Measurements from ENCODE around the gene LCA5L.
A peak's percentile ranks its signal among the peaks of the same experiment; 100 is the strongest.
"Not testable (repeated sequence)": the region's sequence is repeated elsewhere in the genome, so short reads cannot be mapped to it uniquely, and the experiment has no call there.

Gene LCA5L

DNA sequence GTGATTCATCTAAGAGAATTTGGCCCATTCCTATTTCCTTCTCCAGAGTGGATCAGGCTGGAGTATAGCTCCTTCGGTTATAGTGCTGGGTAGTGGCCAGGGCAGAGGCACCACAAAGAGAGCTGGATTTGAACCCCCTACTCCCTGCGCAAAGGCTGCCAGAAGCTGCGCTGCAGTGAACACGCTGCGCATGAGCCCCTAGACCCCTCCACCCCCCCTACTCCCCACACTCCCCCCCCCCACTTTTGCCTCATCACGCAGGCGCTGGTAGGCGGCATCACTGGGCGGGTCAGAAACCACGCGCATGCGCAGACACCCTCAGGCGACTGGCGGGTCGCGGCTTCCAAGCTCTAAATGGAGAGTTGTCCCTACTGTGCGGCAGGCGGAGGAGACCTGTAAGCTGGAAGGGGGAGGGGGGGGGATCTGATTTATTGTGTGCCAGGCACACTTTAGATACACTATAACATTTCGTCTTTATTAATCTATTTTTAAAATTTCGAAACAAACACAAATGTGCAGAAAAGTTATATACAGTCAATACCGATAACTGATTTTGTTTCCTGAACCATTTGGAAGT, 58.0 kb downstream of the LCA5L start:
- DNase-seq (ENCODE audit: low read depth), result peak; percentile 87

DNA sequence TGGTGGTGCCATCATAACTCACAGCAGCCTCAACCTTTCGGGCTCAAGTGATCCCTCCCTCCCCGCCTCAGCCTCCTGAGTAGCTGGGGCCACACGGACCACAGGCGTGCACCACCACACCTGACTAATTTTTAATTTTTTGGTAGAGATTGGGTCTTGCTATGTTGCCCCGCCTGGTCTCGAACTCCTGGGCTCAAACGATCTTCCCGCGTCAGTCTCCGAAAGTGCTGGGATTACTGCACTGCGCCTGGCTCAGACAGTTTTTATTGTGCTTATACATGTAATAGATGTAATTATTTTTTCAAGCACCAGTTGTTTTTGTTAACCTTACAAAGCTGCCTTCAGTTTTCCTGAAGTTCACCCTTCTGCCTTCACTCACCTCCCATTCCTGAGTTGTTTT, 58.7 kb downstream of the LCA5L start:
- DNase-seq (ENCODE audit: low read depth), result no peak

DNA sequence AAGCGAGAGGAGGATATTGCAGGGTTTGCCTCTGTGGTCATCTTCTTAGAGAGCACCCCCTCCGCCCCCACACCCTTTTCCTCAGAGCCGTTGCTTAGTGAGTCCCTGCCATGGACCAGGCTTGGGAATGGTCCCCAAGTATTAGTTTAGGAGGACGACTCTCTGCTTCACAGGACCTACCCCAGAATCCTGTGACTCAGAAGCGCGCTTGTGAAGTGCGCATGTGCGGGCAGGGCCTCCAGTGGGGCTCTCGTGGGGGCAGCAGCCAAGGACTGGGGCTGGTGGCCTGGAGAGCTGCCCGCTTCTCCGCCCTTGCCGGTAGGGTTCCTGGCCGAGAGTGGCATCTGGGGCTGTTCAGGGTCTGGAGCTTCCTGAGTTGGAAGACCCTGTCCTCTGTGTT, 59.4 kb downstream of the LCA5L start:
- no peak for DNase-seq (ENCODE audit: low read depth)

DNA sequence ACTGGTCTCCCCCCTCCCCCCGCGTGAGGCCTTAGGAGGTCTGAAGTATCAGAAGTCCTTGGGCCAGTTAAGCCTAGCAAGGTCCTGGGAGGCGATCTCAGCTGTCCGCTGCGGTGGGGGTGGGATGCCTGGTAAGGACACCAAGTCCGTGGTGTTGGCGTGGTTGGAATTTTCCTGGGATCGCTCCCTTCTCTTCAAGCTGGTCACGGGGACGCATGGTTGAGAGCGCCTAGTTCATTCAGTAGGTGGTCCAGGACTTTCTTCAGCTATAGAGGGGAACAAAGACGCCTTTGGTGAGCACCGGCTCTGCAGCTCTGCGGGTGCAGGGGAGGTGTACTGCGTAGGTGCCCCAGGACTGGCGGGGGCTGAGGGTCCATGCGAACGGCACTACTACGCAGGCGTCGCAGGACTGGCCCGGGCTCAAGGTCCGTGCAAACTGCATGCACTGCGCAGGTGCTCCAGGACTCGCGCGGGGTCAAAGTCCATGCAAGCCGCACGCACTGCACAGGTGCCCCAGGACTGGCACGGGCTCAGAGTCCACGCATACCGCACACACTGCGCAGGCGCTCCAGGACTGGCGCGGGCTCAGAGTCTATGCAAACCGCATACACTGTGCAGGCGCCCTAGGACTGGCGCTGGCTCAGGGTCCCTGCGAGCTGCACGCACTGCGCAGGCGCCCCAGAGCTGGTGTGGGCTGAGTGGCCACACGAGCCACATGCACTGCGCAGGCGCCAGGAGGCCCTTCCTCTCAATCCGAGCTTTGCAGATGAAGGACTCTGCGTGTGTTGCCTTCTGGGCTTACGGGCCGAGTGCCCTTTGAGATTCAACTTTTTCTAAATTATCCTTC, 60.1 kb downstream of the LCA5L start:
- DNase-seq (ENCODE audit: low read depth), result peak; percentile 64

DNA sequence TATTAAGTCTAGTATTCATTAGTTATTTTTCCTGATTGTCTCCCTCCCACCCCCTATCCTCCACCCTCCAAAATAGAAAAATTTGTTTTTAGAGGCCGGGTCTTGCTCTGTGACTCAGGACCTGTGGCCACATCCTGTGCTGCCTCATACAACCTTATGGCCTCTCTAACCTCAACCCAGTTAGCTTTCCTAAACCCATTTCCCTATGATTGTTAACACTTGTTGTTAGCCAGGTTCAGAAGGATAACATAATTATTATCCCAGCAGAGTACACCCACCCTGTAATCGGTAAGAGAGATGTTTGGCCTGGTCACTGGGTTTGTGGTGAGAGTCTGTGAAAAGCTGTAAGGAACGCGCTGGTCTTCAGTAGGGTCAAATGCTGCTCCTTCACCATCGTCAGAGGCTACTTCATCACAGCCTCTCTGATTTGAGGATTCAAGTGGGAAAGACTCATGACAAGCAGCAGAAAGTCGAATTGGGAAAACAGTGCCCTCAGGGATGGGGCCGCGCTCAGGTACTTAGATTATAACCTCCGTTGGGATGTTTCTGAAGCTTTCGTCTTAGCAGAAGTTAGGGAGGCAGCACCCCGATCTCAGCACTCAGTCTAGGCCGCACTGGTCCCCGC, 60.8 kb downstream of the LCA5L start:
- no peak for DNase-seq (ENCODE audit: low read depth)

DNA sequence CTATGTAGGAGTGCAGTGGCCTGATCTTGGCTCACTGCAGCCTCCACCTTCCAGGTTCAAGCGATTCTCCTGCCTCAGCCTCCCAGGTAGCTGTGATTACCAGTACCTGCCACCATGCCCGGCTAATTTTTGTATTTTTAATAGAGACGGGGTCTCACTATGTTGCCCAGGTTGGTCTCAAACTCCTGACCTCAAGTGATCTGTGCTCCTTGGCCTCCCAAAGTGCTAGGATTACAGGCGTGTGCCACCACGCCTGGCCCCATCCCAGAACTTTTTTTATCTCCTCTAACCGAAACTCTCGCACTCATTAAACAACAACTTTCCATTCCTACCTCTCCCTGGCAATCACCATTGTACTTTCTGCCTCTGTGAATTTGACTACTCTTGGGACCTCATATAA, 63.5 kb downstream of the LCA5L start:
- not testable (repeated sequence) for DNase-seq (ENCODE audit: low read depth)

DNA sequence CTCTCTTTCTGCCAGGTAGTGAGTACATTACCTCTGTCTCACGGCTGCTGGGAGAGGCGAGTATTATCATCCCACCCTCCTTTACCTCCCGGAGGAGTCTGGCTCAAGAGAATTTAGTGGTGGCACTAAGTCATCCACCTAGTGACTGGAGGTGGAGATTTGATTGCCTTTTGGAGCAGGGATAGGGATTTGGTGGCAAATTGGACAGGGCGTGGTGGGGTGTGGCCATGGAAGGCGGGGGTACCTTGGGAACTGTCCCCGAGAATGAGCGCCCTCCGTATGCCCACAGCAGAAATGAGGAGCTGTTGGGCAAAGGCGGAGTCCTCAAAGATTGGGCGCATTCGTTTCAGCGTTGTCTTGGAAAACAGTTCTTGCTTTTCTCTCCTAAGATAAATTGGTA, 64.6 kb downstream of the LCA5L start:
- DNase-seq (ENCODE audit: low read depth), result no peak

DNA sequence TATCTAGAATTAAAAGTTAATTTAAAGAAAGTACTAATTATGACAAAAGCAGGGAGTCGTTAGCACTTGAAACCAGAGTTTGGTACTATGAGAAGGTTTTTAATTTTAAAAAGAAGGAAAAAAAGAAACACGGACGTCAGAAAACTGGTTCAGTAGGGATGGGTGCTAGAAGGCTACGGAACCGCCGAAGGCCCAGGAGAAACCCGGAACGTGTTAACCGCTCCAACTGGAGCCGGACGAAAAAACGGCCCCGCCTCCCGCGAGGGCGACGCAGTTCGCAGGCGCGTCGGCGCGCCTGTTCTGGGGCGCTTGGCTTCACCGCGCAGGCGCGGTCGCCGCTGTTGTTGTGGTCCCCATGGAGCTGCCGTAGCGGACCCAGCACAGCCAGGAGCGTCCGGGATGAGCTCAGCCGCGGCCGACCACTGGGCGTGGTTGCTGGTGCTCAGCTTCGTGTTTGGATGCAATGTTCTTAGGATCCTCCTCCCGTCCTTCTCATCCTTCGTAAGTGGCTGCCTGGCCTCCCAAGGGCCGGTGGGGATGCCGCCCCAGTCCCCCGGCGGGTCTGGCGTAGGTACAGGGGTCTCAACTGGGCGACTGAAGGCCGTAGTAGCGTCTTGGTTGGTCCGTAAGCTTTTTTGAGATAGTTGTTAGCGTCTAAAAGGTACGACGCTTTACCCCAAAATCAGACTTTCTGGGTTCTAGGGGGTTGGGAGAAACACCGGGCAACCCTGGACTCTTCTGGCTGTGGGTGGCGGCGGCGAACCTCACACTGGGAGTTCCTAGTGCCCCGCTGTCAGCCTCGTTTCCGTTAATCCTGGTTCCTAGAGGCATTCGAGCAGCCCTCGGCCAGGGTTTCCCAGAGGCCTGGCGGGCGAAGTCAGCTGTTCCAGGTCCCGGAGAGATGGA, 65.3 kb downstream of the LCA5L start:
- peak; percentile 87 for DNase-seq (ENCODE audit: low read depth)

DNA sequence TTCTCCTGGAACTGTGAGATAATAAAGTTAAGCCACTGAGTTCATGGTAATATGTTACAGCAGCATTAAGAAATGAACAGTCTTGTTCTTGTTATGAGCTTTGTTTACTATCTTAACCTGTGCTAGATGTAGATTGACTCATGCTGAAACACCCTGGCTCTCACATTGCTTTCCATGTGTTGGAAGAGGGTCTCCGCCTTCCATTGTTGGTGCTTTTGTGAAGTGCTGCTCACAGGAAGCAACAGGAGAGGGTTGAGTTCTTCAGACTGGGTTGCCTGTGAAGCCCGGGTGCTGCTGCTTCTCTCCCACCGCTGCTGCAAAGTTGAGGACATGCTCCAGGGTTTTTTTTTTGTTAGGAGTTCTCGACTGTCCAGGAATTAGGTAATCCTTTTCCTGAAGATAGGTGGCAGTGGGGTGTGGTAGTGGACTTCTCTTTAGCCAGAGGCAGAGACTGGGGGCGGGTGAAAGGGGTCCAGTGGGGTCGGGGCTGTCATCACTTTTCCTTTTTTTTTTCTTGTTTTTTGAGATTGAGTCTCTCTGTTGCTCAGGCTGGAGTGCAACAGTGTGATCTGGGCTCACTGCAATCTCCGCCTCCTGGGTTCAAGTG, 68.0 kb downstream of the LCA5L start:
- no peak for DNase-seq (ENCODE audit: low read depth)

DNA sequence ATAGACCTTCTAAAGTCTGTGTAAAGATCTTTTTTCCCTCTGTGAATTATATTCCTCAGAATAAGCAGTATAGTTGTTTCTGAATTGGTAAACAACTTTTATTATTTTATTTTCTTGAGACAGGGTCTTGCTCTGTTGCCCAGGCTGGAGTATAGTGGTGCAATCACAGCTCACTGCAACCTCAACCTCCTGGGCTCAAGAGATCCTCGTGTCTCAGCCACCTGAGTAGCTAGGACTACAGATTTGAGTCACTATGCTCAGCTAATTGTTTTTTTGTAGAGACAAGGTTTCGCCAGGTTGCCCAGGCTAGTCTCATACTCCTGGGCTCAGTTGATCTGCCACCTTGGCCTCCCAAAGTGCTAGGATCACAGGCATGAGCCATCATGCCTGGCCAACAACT, 70.1 kb downstream of the LCA5L start:
- DNase-seq (ENCODE audit: low read depth), result no peak

DNA sequence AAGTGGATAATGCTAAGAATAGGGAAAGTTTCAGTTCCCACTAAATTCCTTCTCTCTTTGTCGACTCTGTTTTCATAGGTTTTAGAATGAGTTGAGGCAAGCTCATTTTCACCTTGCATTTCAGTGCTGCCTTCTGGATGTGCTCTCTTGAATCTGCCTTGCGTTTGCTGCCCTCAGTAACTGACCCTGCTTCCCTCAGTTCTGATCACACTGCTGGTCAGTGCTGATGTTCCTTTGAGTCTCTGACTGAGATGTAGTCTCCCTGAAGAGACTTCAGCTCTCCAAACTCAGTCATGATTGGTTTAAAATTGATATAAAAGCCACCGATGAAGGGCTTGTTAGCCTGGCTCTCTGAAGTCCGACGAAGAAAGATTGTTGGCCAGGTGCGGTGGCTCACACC, 71.5 kb downstream of the LCA5L start:
- DNase-seq (ENCODE audit: low read depth), result no peak

DNA sequence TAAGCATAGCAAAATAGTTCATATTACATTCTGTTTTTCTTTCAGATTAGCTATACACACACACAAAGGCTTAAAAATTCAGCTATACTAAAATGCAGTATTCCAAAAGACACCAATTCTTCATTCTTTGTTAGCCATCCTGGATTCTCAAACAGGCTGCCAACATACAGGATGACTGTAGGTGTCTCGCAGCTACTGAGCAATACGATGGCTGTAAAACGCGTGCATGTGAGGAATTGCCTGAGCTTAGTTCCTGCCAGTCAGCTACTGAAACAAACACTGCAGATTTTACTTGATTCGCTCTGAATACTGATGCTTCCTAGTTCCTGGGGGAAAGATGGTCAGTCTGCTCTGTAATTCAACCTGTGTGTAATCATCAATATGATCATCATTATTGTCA, 71.9 kb downstream of the LCA5L start:
- no peak for DNase-seq (ENCODE audit: low read depth)

DNA sequence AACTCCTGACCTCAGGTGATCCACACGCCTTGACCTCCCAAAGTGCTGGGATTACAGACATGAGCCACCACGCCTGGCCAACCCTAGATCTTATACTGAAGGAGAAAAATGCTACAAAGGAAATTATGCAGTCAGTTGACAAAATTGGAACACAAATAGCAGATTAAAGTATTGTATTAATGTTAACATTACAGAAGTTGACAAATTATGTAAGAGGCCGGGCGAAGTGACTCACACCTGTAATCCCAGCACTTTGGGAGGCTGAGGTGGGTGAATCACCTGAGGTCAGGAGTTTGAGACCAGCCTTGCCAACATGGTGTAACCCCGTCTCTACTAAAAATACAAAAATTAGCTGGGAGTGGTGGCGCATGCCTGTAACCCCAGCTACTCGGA, 75.7 kb downstream of the LCA5L start:
- DNase-seq (ENCODE audit: low read depth), result not testable (repeated sequence)

DNA sequence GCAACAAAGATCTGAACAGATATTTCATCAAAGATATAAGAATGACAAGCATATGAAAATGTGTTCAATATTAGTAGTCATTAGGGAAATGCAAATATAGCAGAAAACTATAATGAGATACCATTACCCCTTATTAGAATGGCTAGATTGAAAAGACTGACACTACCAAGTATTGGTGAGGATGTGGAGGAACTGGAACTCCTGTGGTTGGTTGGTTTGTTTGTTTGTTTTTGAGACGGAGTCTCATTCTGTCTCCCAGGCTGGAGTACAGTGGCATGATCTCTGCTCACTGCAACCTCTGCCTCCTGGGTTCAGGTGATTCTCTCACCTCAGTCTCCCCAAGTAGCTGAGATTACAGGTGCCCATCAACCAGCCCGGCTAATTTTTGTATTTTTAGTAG, 77.8 kb downstream of the LCA5L start:
- no peak for DNase-seq (ENCODE audit: low read depth)

DNA sequence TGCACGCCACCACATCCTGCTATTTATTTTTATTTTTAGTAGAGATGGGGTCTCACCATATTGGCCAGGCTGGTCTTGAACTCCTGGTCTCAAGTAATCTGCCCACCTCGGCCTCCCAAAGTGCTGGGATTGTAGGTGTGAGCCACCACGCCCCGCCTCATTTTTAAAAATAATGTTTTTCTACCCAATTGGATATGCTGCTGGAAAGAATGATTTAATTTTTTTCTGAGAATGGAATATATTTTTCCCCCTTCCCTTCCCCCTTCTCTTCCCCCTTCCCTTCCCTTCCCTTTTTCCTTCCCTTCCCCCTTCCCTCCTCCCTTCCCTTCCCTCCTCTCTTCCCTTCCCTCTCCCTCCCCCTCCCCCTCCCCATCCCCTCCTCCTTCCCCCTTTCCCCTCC, 79.0 kb downstream of the LCA5L start:
- DNase-seq (ENCODE audit: low read depth), result no peak

DNA sequence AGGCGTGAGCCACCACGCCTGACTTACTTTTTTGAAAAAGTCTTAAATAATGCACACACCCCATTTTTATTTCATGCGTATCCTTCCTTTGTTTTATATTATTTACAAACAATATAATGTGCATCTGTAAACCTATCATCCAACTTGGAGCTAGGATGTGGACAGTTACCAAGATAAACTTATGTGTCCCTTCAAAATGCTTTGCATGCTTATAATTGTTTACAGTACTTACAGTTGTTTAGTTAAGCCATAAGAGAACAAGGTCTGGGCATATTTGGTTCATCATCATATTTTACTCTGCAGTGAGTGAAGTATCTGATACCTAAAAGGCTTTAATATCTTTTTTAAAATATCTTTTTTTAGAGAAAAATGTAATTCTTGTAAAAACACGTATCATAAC, 80.6 kb downstream of the LCA5L start:
- DNase-seq (ENCODE audit: low read depth), result no peak

DNA sequence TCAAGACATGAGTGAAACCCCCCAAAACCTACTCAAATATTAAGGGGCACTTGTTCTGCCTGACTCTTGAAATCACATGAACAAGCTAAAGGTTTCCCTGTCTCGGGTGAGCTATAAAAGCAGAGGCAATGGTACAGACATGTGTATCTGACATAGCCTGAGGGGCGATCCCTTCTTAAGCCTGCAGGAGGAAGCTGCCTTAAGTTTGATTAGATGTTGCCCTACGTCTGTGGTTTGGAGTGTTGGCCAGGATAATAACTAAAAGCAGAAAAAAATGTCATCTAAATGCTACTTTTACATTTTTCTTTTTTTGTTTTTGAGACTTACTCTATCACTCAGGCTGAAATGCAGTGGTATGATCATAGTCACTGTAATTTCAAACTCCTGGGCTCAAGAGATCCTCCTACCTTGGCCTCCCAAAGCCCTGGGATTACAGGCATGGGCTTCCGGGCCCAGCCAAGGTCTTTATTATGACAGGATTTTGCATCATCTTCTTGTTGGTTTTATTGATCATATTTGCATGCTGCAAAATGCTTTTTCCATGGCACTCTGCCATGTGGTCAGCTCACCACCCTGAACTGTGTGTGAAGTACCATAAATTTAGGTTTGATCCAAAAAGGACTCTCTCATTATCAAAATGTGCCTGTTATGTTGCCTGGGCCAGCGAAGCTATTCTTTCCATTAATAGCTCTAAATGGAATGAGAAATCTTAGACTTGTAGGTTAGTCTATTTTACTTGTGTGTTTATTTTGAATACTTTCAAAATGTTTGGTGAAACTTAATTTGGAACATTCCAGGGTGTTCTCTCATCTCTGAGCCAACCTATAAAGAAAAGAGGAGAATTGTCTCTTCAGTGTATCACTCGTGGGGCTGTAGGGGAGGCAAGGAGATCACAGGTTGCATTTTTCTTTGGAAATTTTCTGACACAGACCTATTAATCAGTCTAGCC, 81.7 kb downstream of the LCA5L start:
- no peak for DNase-seq (ENCODE audit: low read depth)

DNA sequence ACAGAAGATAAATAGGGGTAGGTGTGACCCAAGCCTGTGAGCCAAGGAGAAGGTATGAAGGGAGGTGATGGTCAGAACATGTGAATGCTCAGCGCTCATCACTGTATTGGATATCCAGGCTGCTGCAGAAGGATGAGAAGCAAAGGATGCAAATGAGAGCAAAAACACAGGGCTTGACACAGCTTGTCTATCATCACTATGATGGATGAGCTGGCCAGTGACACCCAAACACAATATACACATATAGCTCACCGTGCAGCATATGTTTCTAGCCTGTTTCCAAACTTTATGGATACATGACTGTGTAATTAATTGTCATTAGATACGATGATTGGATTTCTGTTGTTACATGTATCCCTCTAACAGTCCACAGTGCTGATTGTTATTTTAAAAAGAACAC, 82.8 kb downstream of the LCA5L start:
- DNase-seq (ENCODE audit: low read depth), result no peak

DNA sequence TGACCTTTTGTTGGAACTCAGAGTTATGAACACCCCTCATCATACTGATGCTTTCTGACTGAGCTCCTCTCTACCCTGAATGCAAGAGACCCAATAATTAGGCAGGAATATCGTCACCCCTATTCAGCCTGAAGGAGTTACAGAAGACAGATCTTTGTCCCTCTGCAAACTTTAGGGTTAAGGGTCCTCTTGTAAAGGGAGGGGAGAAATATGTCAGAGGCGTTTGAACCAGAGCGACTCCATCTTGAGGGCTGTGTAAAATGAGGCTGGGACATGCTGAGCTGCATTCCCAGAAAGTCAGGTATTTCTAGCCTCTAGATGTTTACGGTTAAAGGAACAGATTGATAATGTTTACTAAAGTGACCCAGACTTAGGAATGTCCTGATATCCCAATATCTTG, 86.2 kb downstream of the LCA5L start:
- DNase-seq (ENCODE audit: low read depth), result no peak
